HEK293 (cell line): ENCODE results near the gene ABLIM2.
A peak's percentile ranks its signal among the peaks of the same experiment; 100 is the strongest.
"Not testable (repeated sequence)": the region's sequence is repeated elsewhere in the genome, so short reads cannot be mapped to it uniquely, and the experiment has no call there.

Experiments used
- CTCF ChIA-PET: fragments of 350-600 bp; formaldehyde crosslinking; extraction: SDS; loops from one replicate; lab custom pipeline; 2021; ENCODE audit warnings: antibody characterized with exemption; lab: Yijun Ruan, JAX
- POLR2A ChIA-PET: fragments of 300-600 bp; formaldehyde crosslinking; extraction: SDS; loops from one replicate; lab custom pipeline; 2020; ENCODE audit warnings: antibody characterized with exemption, inconsistent platforms; lab: Yijun Ruan, JAX
- H3K27ac ChIP-seq: fragments of 200-500 bp; sonication (Bioruptor generic); 2 replicates; pipeline ENCODE4 v1.5.1; 2014; ENCODE audit warnings: low read depth, low read length, control low read depth, inconsistent platforms; ENCODE audit errors: extremely low read depth
- H3K36me3 ChIP-seq, 2 experiments: fragments of 200-500 bp in 1 of 2; sonication (Bioruptor generic) in 1 of 2; 1 replicate in 1 of 2; 2 replicates in 1 of 2; pipeline ENCODE4 v1.5.1; 2014 to 2017; ENCODE audit warnings: inconsistent platforms in 2 of 2, low read length in 2 of 2; ENCODE audit not compliant: control insufficient read depth in 2 of 2, insufficient read depth in 1 of 2
- H3K4me1 ChIP-seq: fragments of 200-500 bp; sonication (Bioruptor generic); 2 replicates; pipeline ENCODE4 v1.5.1; 2014; ENCODE audit warnings: mild to moderate bottlenecking, low read length, inconsistent platforms; ENCODE audit not compliant: control insufficient read depth, insufficient read depth
- H3K4me3 ChIP-seq: 2 replicates; pipeline ENCODE4 v1.5.1; 2011; ENCODE audit warnings: low read depth, mild to moderate bottlenecking, control low read depth, low read length, moderate library complexity
- H3K9me3 ChIP-seq: fragments of 200-500 bp; sonication (Bioruptor generic); 2 replicates; pipeline ENCODE4 v1.5.1; 2014; ENCODE audit warnings: low read depth, low read length, inconsistent platforms; ENCODE audit not compliant: control insufficient read depth, insufficient read depth
- BCL11A ChIP-seq: fragments of 450-650 bp; formaldehyde crosslinking; IDR thresholded peaks from 2 replicates; pipeline ENCODE4 v1.5.1; 2016; ENCODE audit warnings: low read depth, missing biosample characterization, missing genetic modification characterization
- BCL6B ChIP-seq: fragments of 450-650 bp; formaldehyde crosslinking; IDR thresholded peaks from 2 replicates; pipeline ENCODE4 v1.5.1; 2017; ENCODE audit warnings: missing biosample characterization, missing genetic modification characterization
- GLIS1 ChIP-seq: fragments of 450-650 bp; formaldehyde crosslinking; IDR thresholded peaks from 2 replicates; pipeline ENCODE4 v1.5.1; 2016; ENCODE audit warnings: missing biosample characterization, missing genetic modification characterization
- HOXA7 ChIP-seq: sonication (generic); formaldehyde crosslinking; IDR thresholded peaks from 2 replicates; pipeline ENCODE4 v1.8.1; 2022; ENCODE audit warnings: missing genetic modification reagents, borderline replicate concordance
- KLF7 ChIP-seq: fragments of 450-650 bp; formaldehyde crosslinking; IDR thresholded peaks from 2 replicates; pipeline ENCODE4 v1.5.1; 2016; ENCODE audit warnings: missing biosample characterization, missing genetic modification characterization, borderline replicate concordance
- TRIM28 ChIP-seq: IDR thresholded peaks from 2 replicates; pipeline ENCODE4 v1.6.1; 2011; ENCODE audit warnings: low read length, control low read depth, borderline replicate concordance
- ZBTB11 ChIP-seq: fragments of 450-650 bp; formaldehyde crosslinking; conservative IDR thresholded peaks from 2 replicates; pipeline ENCODE4 v1.5.1; 2016; ENCODE audit warnings: low read depth, missing biosample characterization, missing genetic modification characterization
- ZBTB8A ChIP-seq: fragments of 450-650 bp; formaldehyde crosslinking; IDR thresholded peaks from 2 replicates; pipeline ENCODE4 v1.5.1; 2016; ENCODE audit warnings: missing biosample characterization, missing genetic modification characterization
- ZNF10 ChIP-seq: fragments of 450-650 bp; formaldehyde crosslinking; IDR thresholded peaks from 2 replicates; pipeline ENCODE4 v1.5.1; 2017; ENCODE audit warnings: missing biosample characterization, missing genetic modification characterization
- ZNF146 ChIP-seq: fragments of 450-650 bp; formaldehyde crosslinking; IDR thresholded peaks from 2 replicates; pipeline ENCODE4 v1.5.1; 2016; ENCODE audit warnings: missing biosample characterization, missing genetic modification characterization
- ZNF280D ChIP-seq: fragments of 450-650 bp; formaldehyde crosslinking; IDR thresholded peaks from 2 replicates; pipeline ENCODE4 v1.5.1; 2016; ENCODE audit warnings: missing biosample characterization, missing genetic modification characterization
- ZNF473 ChIP-seq: fragments of 450-650 bp; formaldehyde crosslinking; IDR thresholded peaks from 2 replicates; pipeline ENCODE4 v1.5.1; 2017; ENCODE audit warnings: missing biosample characterization, missing genetic modification characterization
- ZNF488 ChIP-seq: fragments of 450-650 bp; formaldehyde crosslinking; IDR thresholded peaks from 2 replicates; pipeline ENCODE4 v1.5.1; 2016; ENCODE audit warnings: missing biosample characterization, missing genetic modification characterization
- ZNF514 ChIP-seq: fragments of 450-650 bp; formaldehyde crosslinking; IDR thresholded peaks from 2 replicates; pipeline ENCODE4 v1.5.1; 2016; ENCODE audit warnings: missing biosample characterization, missing genetic modification characterization
- ZNF626 ChIP-seq: fragments of 450-650 bp; sonication (Bioruptor Pico); formaldehyde crosslinking; IDR thresholded peaks from 2 replicates; pipeline ENCODE4 v1.5.1; 2018; ENCODE audit warnings: missing biosample characterization, missing genetic modification characterization, inconsistent platforms
- ZNF629 ChIP-seq: fragments of 450-650 bp; formaldehyde crosslinking; IDR thresholded peaks from 2 replicates; pipeline ENCODE4 v1.5.1; 2017; ENCODE audit warnings: missing biosample characterization, missing genetic modification characterization
- ZNF707 ChIP-seq: fragments of 450-650 bp; formaldehyde crosslinking; IDR thresholded peaks from 2 replicates; pipeline ENCODE4 v1.5.1; 2016; ENCODE audit warnings: missing biosample characterization, missing genetic modification characterization
- ZSCAN5A ChIP-seq: fragments of 450-650 bp; formaldehyde crosslinking; IDR thresholded peaks from 2 replicates; pipeline ENCODE4 v1.5.1; 2016; ENCODE audit warnings: missing biosample characterization, missing genetic modification characterization
- TF ChIP-seq, protein P1 (sequence below): fragments of 450-650 bp; IDR thresholded peaks from 2 replicates; pipeline ENCODE4 v1.5.1; 2018; ENCODE audit warnings: missing biosample characterization, mild to moderate bottlenecking, missing genetic modification characterization

ABLIM2 gene

GRCh38 chr4:8139726-8140125 is 18.9 kb downstream of the ABLIM2 start:
- POLR2A ChIA-PET, CTCF ChIA-PET, H3K4me3 ChIP-seq: not testable (repeated sequence)

GRCh38 chr4:8136972-8137710 is 21.5 kb downstream of the ABLIM2 start:
- ChIA-PET POLR2A (no interaction called here), CTCF (no interaction called here)
- Histone ChIP-seq H3K36me3 (no peaks in the 10 kb centered on the region), H3K4me3 (no peak overlapping the region), H3K4me1 (no peaks in the 10 kb centered on the region)
- TF ChIP-seq ZNF10: no peak
- no peak for TF ChIP-seq ZNF514 (tag by site-specific recombination)
- TF ChIP-seq ZNF626 (tag by site-specific recombination): no peak
- TF ChIP-seq GLIS1 (tag by site-specific recombination): peak; percentile 21; the same call in 1 of the 2 replicates
- TF ChIP-seq ZNF629 (tag by site-specific recombination): no peak
- TF ChIP-seq, protein P1, sequence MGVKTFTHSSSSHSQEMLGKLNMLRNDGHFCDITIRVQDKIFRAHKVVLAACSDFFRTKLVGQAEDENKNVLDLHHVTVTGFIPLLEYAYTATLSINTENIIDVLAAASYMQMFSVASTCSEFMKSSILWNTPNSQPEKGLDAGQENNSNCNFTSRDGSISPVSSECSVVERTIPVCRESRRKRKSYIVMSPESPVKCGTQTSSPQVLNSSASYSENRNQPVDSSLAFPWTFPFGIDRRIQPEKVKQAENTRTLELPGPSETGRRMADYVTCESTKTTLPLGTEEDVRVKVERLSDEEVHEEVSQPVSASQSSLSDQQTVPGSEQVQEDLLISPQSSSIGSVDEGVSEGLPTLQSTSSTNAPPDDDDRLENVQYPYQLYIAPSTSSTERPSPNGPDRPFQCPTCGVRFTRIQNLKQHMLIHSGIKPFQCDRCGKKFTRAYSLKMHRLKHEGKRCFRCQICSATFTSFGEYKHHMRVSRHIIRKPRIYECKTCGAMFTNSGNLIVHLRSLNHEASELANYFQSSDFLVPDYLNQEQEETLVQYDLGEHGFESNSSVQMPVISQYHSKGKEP (tag by site-specific recombination): no peak
- no peak for TF ChIP-seq ZNF488 (tag by site-specific recombination)
- TF ChIP-seq ZNF707: no peak
- TF ChIP-seq, all 188 proteins: peak for 1
- no peaks in the 10 kb centered on the region for H3K9me3 ChIP-seq
- no peak overlapping the region for H3K27ac ChIP-seq

More at GRCh38 chr4:8139726-8140125, 18.9 kb downstream of the ABLIM2 start:
- H3K4me1 ChIP-seq, H3K9me3 ChIP-seq, H3K27ac ChIP-seq, H3K36me3 ChIP-seq: not testable (repeated sequence)
- TF ChIP-seq ZNF146 (tag by site-specific recombination) (peak; percentile 95), ZNF280D (tag by site-specific recombination) (0 out of 2 replicates have a peak, but pooled peaks have one; percentile 64)

GRCh38 chr4:8136529-8136928 is 22.1 kb downstream of the ABLIM2 start:
- no peak overlapping the region for H3K27ac ChIP-seq
- POLR2A ChIA-PET: no interaction called here
- CTCF ChIA-PET: no interaction called here
- H3K9me3 ChIP-seq: no peaks in the 10 kb centered on the region
- no peaks in the 10 kb centered on the region for H3K36me3 ChIP-seq
- H3K4me1 ChIP-seq: no peaks in the 10 kb centered on the region
- H3K4me3 ChIP-seq: no peak overlapping the region
- TF ChIP-seq ZBTB8A (tag by site-specific recombination): no peak
- no peak for TF ChIP-seq BCL11A
- TF ChIP-seq BCL6B (tag by site-specific recombination): no peak
- no peak for TF ChIP-seq ZNF473 (tag by site-specific recombination)
- TF ChIP-seq ZSCAN5A (tag by site-specific recombination): no peak
- TF ChIP-seq KLF7 (tag by site-specific recombination): no peak
- no peak for TF ChIP-seq HOXA7 (CRISPR knock-in tag)
- no peak for TF ChIP-seq ZBTB11 (tag by site-specific recombination)
- no peak for TF ChIP-seq TRIM28
